Brain microvascular endothelial cell (primary cell): ENCODE data around the gene TSPEAR.
"Not testable (repeated sequence)": the region's sequence is repeated elsewhere in the genome, so short reads cannot be mapped to it uniquely, and the experiment has no call there.

Experiments used
- DNase-seq: peaks from one replicate; pipeline ENCODE4 v3.0.0-alpha.2; 2020
- H3K27ac ChIP-seq: fragments of 250-450 bp; sonication (Bioruptor Pico); 2 replicates; pipeline ENCODE4 v1.5.1; 2020; ENCODE audit warnings: mild to moderate bottlenecking, moderate library complexity
- H3K27me3 ChIP-seq: fragments of 250-450 bp; sonication (Bioruptor Pico); replicated peaks from 2 replicates; pipeline ENCODE4 v1.5.1; 2020; ENCODE audit warnings: mild to moderate bottlenecking
- H3K36me3 ChIP-seq: fragments of 250-450 bp; sonication (Bioruptor Pico); replicated peaks from 2 replicates; pipeline ENCODE4 v1.5.1; 2020; ENCODE audit warnings: mild to moderate bottlenecking
- H3K4me3 ChIP-seq: 2 replicates; pipeline ENCODE4 v1.5.1; 2011; ENCODE audit warnings: low read depth, mild to moderate bottlenecking, control low read depth, low read length, moderate library complexity
- in situ Hi-C: cut with HindIII; loops from 2 replicates; pipeline ENCODE4 v1.10.0; 2017; ENCODE audit warnings: low sequenced_read_pairs, low pct_ligation_motif_present
- TF ChIP-seq, protein P1 (sequence below): IDR thresholded peaks from 2 replicates; pipeline ENCODE4 v1.5.1; 2011; ENCODE audit warnings: low read depth, mild to moderate bottlenecking, moderate library complexity, low read length, control low read depth, inconsistent platforms; ENCODE audit errors: missing control alignments

Gene TSPEAR

DNA sequence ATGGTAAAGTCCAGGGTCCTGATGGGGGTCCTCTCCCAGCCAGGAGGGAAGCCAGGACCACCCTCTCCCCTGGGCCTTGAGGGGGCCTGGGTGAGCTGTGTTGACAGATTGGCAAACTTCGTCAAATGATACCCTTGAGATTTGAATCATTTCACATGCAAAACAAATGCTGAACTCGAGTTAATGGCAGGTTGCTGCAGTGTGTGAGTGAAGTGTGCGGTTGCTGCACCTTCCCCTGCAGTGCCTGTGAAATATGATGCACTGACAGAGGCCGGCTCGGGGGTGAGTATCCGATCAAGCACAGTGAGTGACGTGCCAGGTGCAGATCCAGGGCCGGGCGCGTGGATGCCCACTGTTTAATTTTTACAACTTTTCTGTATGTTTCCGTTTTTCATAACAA, 23.7 kb downstream of the TSPEAR start:
- Histone ChIP-seq H3K27me3 (peaks cover 18% of the 10 kb centered on the region), H3K4me3 (no peak overlapping the region), H3K36me3 (no peaks in the 10 kb centered on the region), H3K27ac (no peak overlapping the region)
- TF ChIP-seq, protein P1, sequence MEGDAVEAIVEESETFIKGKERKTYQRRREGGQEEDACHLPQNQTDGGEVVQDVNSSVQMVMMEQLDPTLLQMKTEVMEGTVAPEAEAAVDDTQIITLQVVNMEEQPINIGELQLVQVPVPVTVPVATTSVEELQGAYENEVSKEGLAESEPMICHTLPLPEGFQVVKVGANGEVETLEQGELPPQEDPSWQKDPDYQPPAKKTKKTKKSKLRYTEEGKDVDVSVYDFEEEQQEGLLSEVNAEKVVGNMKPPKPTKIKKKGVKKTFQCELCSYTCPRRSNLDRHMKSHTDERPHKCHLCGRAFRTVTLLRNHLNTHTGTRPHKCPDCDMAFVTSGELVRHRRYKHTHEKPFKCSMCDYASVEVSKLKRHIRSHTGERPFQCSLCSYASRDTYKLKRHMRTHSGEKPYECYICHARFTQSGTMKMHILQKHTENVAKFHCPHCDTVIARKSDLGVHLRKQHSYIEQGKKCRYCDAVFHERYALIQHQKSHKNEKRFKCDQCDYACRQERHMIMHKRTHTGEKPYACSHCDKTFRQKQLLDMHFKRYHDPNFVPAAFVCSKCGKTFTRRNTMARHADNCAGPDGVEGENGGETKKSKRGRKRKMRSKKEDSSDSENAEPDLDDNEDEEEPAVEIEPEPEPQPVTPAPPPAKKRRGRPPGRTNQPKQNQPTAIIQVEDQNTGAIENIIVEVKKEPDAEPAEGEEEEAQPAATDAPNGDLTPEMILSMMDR: no peak
- in situ Hi-C loops: no loop called here
- no peak for DNase-seq

DNA sequence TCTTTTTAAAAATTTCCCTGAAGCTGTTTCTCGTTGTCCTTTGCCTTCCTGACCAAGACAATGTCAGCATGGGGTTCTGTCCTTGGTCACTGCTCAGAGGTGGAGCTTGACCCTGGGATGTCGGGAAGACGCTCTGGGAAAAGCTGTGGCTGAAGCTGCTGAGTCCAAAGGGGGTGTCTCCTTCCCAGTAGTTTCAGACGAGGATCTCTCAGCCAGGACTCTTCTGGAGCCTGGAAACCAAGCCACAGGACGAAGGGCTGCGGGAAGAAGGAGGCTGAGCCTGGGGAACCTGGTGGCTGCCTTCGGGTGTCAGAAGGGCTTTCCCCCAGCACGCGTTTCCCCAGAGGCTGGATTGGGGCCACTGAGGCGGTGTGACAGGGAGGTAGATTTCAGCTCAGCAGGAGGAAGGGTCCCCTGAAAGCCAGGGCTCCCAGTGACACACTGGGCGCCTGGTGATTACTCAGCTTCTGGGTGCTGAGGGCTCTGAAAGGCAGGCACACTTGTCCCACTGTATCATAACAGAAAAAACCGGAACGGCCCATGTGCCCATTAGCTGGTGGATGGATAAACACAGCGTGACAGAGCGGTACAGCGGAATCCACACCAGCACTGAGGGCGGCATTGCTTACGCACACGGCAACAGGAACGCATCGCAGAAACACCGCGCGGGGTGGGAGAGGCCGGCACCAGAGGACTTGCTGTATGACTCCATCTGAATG, 24.4 kb downstream of the TSPEAR start:
- Histone ChIP-seq H3K27me3 (peaks cover 18% of the 10 kb centered on the region), H3K27ac (no peak overlapping the region), H3K4me3 (no peak overlapping the region), H3K36me3 (no peaks in the 10 kb centered on the region)
- in situ Hi-C loops: no loop called here
- no peak for DNase-seq
- TF ChIP-seq, protein P1: no peak

DNA sequence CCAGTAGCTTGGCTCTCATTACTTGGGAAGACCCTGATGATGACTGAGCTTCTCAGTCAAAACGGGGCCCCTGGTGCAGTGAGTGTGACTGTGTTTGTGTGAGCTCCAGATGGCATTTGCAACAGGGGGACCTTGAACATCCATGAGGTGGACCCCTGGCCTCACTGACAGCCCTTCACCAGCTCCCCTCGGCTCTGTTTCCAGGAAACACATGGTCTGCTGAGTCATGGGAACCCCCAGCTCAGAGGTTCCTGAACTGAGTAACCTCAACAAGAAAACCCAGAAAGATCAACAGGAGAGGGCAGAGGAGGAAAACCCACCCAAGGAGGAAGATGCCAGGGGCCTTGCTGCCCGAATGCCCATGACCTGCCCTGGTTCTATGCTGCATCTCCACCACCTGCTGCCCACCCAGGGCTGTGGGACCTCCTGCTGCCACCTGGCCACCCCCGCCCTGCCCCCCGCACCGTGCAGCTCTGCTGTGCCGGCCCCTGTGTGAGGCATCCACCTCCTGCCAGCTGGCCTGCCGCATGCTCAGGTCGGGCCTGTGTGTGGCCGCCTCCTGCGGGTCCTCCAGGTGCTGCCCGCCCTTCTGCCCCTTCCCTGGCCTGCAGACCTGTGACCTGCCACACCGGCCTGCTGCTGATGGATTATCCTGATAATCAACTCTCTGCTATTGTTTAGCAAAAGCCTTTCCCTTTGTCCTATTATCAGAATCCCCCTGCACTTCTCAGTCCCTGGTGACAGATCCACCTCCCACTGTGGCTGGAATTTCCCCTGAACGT, 25.2 kb downstream of the TSPEAR start:
- in situ Hi-C loops: no loop called here
- no peak for DNase-seq
- TF ChIP-seq, protein P1: no peak

DNA sequence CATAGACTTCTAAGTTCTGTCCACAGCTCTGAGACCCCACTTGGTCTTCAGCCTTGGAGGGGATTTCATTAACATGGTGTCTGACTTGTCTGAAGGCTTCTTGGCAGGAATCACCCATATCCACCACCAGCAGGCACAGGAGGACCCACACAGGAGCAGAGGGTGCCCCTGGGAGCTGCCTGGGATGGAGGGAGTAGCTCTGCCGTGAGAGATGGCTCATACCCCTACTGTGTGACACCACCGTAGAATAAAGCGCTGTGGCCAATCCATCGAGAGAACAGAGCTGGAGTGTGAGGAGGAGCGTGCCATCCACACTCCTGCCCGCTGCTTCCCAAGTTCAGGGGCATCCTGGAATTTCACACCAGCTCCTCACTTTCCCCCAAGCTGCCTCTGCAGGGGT, 26.3 kb downstream of the TSPEAR start:
- H3K27ac ChIP-seq, in situ Hi-C loops, DNase-seq, H3K36me3 ChIP-seq, H3K4me3 ChIP-seq: not testable (repeated sequence)
- peaks cover 15% of the 10 kb centered on the region for H3K27me3 ChIP-seq

More for the DNA sequence above, 25.2 kb downstream of the TSPEAR start:
- Histone ChIP-seq H3K27me3 (peaks cover 17% of the 10 kb centered on the region), H3K4me3 (no peak overlapping the region), H3K27ac (no peak overlapping the region), H3K36me3 (no peaks in the 10 kb centered on the region)

DNA sequence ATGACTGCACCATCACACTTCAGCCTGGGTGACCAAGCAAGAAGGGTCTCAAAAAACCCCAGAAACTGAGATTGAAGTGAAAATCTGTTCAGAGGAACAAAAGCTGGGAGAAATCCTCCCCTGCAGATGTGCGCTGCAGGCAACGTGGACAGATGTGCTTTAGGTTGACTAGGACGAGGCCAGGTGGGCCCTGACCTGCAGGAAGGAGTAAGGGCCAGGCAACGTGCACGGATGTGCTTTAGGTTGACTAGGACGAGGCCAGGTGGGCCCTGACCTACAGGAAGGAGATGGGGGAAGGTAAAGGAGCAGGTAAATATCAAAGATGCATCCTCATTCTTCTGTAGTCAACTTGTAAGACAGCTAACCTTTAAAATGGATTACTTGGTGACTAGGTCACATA, 26.9 kb downstream of the TSPEAR start:
- no peak overlapping the region for H3K4me3 ChIP-seq
- DNase-seq: no peak
- no peak overlapping the region for H3K27ac ChIP-seq
- TF ChIP-seq, protein P1: no peak
- H3K27me3 ChIP-seq: peaks cover 15% of the 10 kb centered on the region
- H3K36me3 ChIP-seq: no peaks in the 10 kb centered on the region
- in situ Hi-C loops: no loop called here

DNA sequence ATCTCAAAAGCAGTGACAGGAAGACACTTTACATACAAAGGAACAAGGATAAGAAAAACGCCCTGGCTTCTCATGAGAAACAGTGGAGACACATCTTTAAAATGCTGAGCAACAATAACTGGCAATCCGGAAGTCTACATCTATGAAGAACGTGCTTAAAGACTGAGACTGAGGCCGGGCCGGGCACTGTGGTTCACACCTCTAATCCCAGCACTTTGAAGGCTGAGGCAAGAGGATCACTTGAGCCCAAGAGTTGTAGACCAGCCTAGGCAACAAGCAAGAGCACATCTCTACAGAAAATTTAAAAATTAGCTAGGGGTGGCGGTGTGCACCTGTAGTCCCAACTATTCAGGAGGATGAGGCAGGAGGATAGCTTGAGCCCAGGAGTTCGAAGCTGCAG, 27.3 kb downstream of the TSPEAR start:
- in situ Hi-C loops: no loop called here
- Histone ChIP-seq H3K27ac (no peak overlapping the region), H3K36me3 (no peaks in the 10 kb centered on the region), H3K4me3 (no peak overlapping the region), H3K27me3 (peaks cover 15% of the 10 kb centered on the region)
- TF ChIP-seq, protein P1: no peak
- no peak for DNase-seq
